Heart left ventricle (tissue), 13 donors: Measurements from ENCODE around the gene MUC6.

ENCODE experiments used
- CTCF ChIP-seq, 12 donors: fragments of 200-600 bp; sonication (generic) in 4 of 12; IDR thresholded peaks; one replicate each; pipeline versions ENCODE4 v1.5.0 to v1.8.0; 2018 to 2022; ENCODE audit warnings: antibody characterized with exemption in 12 of 12, mild to moderate bottlenecking in 5 of 12
- POLR2A ChIP-seq, 2 donors: fragments of 450-650 bp; IDR thresholded peaks; one replicate each; pipeline ENCODE4 v1.6.1; 2017; ENCODE audit warnings: antibody characterized with exemption in 2 of 2, mild to moderate bottlenecking in 2 of 2, moderate library complexity in 2 of 2
- donor health status: ischemic (EF 13 %, LVEDD 7.1; RV severe dilation, severe dysfunction).
- donor health status: DM: no; HTN: yes; CAD: no.
- donor health status: DM: no; HTN: no; CAD: no.
- donor health status: ischemic (EF 25% LVEDD 6.9; RV normal size, moderate dysfunction).
- donor health status: ischemic (EF 25% LVEDD 5.7; RV mildly dilated, moderate dysfunction).
- donor health status: ischemic (EF 35%, LVEDD 5.7; RV mildly dilated, moderate dysfunction).
- donor health status: nonischemic (EF 11% LVEDD 7.7; RV severe dilation, severe dysfunction).
- donor health status: DM: yes; HTN: yes; CAD: no.
- donor health status: PGD.
- donor health status: ischemic (EF 29% LVEDD 5.4; RV normal size, mild dysfunction).
- donor health status: nonischemic (EF 23%, LVEDD 6.1; RV moderate dilation, normal function).

DNA sequence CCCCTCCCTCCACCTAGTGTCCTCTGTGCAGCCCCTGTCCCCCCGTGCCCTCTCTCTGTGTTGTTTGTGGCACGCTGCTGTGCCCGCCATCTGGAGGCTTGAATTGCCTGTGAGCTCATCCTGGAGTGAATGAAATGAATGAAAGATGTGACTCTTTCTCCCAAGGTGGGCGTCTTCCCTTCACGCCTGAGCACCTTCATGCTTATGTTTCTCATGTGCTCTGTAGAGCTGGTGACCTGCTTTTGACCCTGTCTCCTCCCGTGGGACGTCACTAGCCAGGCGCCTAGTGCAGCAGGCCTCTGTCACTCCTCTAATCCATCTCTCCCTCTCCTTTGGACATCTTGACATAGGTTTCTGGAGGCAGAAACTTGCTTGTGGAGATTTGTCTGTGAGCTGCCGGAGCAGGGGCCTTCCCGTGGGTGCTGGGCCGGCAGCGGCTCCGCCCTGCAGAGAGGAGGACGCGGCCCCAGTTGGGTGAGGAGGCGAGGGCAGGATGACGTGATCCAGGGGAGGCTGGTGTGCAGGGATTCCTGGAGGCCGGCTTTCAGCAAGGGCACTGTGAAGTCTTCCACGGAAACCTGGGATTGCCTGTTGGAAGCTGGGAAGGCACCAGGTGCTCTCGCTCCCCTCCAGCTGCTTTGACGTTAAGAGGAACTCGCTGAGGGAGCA is 40.6 kb downstream of the MUC6 start:
- TF ChIP-seq POLR2A (IDR thresholded peaks at IDR 0.05): no peak
- TF ChIP-seq CTCF (IDR thresholded peaks at IDR 0.05): no peak
